DLD1 (cell line): ENCODE data around the gene EXOC3.

Source experiments
- in situ Hi-C: cut with HindIII; loops from 2 replicates; pipeline ENCODE4 v1.10.0; 2017; ENCODE audit warnings: low sequenced_read_pairs

Gene EXOC3

GRCh38 chr5:438481-438981 lies 4.4 kb upstream of the EXOC3 start:
- in situ Hi-C loops, result no loop called here

- in situ Hi-C loops, result no loop called here
These were observed 3.8 kb upstream of the EXOC3 start for GRCh38 chr5:439181-439580.

- in situ Hi-C loops, result no loop called here
These were observed 3.3 kb upstream of the EXOC3 start for GRCh38 chr5:439636-440035.

- in situ Hi-C loops, result no loop called here
These were observed 2.4 kb upstream of the EXOC3 start for GRCh38 chr5:440401-441201.

- in situ Hi-C loops, result no loop called here
These were observed 1.0 kb upstream of the EXOC3 start for GRCh38 chr5:441996-442334.

- in situ Hi-C loops, result no loop called here
These were observed 519 bp downstream of the EXOC3 start for GRCh38 chr5:443239-444151.

- in situ Hi-C loops, result no loop called here
These were observed 1.2 kb downstream of the EXOC3 start for GRCh38 chr5:444226-444625.

- in situ Hi-C loops, result no loop called here
These were observed 2.6 kb downstream of the EXOC3 start for GRCh38 chr5:445591-445990.

- in situ Hi-C loops, result no loop called here
These were observed 3.3 kb downstream of the EXOC3 start for GRCh38 chr5:446066-446882.

GRCh38 chr5:446883-447263 lies 3.9 kb downstream of the EXOC3 start:
- in situ Hi-C loops, result no loop called here

GRCh38 chr5:447501-447900 lies 4.5 kb downstream of the EXOC3 start:
- in situ Hi-C loops, result no loop called here

GRCh38 chr5:448061-448765 lies 5.2 kb downstream of the EXOC3 start:
- in situ Hi-C loops, result no loop called here

- in situ Hi-C loops, result no loop called here
These were observed 5.8 kb downstream of the EXOC3 start for GRCh38 chr5:448766-449090.

- in situ Hi-C loops, result no loop called here
These were observed 6.2 kb downstream of the EXOC3 start for GRCh38 chr5:449151-449550.

- in situ Hi-C loops, result no loop called here
These were observed 8.8 kb downstream of the EXOC3 start for GRCh38 chr5:451587-452458.

GRCh38 chr5:452978-453710 lies 10.2 kb downstream of the EXOC3 start:
- in situ Hi-C loops, result no loop called here

- in situ Hi-C loops, result no loop called here
These were observed 10.9 kb downstream of the EXOC3 start for GRCh38 chr5:453725-454481.

GRCh38 chr5:454936-455335 lies 12.0 kb downstream of the EXOC3 start:
- in situ Hi-C loops, result no loop called here
